Parathyroid adenoma (tissue), 2 donors: ENCODE measurements around the gene NPFFR2.
"Not testable (repeated sequence)": the region's sequence is repeated elsewhere in the genome, so short reads cannot be mapped to it uniquely, and the experiment has no call there.

Experiments
- H2AFZ ChIP-seq: fragments of 300-600 bp; sonication (generic); one replicate; pipeline ENCODE4 v1.7.0; 2017; ENCODE audit warnings: antibody characterized with exemption, mild to moderate bottlenecking
- H3K27ac ChIP-seq: fragments of 300-600 bp; sonication (generic); one replicate; pipeline ENCODE4 v1.7.0; 2017
- H3K27me3 ChIP-seq: fragments of 300-600 bp; sonication (generic); one replicate; pipeline ENCODE4 v1.7.0; 2017; ENCODE audit warnings: low read length; ENCODE audit not compliant: control insufficient read depth, insufficient read depth
- H3K36me3 ChIP-seq: fragments of 300-600 bp; sonication (generic); one replicate; pipeline ENCODE4 v1.7.0; 2017; ENCODE audit warnings: low read length; ENCODE audit not compliant: control insufficient read depth, insufficient read depth
- H3K4me1 ChIP-seq: fragments of 300-600 bp; sonication (generic); one replicate; pipeline ENCODE4 v1.7.0; 2017; ENCODE audit warnings: control low read depth
- H3K4me2 ChIP-seq: fragments of 300-600 bp; sonication (generic); one replicate; pipeline ENCODE4 v1.7.0; 2017; ENCODE audit warnings: low read length
- H3K4me3 ChIP-seq: fragments of 300-600 bp; sonication (generic); one replicate; pipeline ENCODE4 v1.7.0; 2017; ENCODE audit warnings: low read depth, low read length
- H3K79me2 ChIP-seq: fragments of 300-600 bp; sonication (generic); one replicate; pipeline ENCODE4 v1.7.0; 2017; ENCODE audit warnings: control low read depth
- H3K9ac ChIP-seq: fragments of 300-600 bp; sonication (generic); one replicate; pipeline ENCODE4 v1.7.0; 2017; ENCODE audit warnings: mild to moderate bottlenecking
- H3K9me3 ChIP-seq: fragments of 300-600 bp; sonication (generic); one replicate; pipeline ENCODE4 v1.7.0; 2017; ENCODE audit warnings: low read length; ENCODE audit not compliant: control insufficient read depth
- CTCF ChIP-seq: fragments of 300-600 bp; sonication (generic); IDR thresholded peaks from one replicate; pipeline ENCODE4 v1.7.0; 2017; ENCODE audit warnings: antibody characterized with exemption, mild to moderate bottlenecking
- donor health status: primary hyperparathyroidism.

NPFFR2 gene

GRCh38 chr4:72077346-72077745, 45.5 kb downstream of the NPFFR2 start:
- Histone ChIP-seq H3K9ac (no peak overlapping the region), H3K27ac (no peak overlapping the region), H3K27me3 (no peaks in the 10 kb centered on the region), H3K9me3 (no peaks in the 10 kb centered on the region), H2AFZ (no peak overlapping the region), H3K4me1 (no peaks in the 10 kb centered on the region), H3K4me3 (no peak overlapping the region), H3K79me2 (no peaks in the 10 kb centered on the region), H3K36me3 (no peaks in the 10 kb centered on the region), H3K4me2 (no peak overlapping the region)
- no peak for TF ChIP-seq CTCF

GRCh38 chr4:72084587-72085011, 52.8 kb downstream of the NPFFR2 start:
- H3K36me3 ChIP-seq, result no peaks in the 10 kb centered on the region
- no peak overlapping the region for H3K9ac ChIP-seq
- H2AFZ ChIP-seq, result no peak overlapping the region
- no peaks in the 10 kb centered on the region for H3K27me3 ChIP-seq
- no peak overlapping the region for H3K4me2 ChIP-seq
- no peak for TF ChIP-seq CTCF
- H3K9me3 ChIP-seq, result no peaks in the 10 kb centered on the region
- H3K79me2 ChIP-seq, result no peaks in the 10 kb centered on the region
- H3K4me3 ChIP-seq, result no peak overlapping the region
- no peaks in the 10 kb centered on the region for H3K4me1 ChIP-seq
- no peak overlapping the region for H3K27ac ChIP-seq

GRCh38 chr4:72090606-72091005, 58.8 kb downstream of the NPFFR2 start:
- not testable (repeated sequence) for H3K9ac ChIP-seq, H3K36me3 ChIP-seq, H3K9me3 ChIP-seq, H3K4me3 ChIP-seq, H3K27ac ChIP-seq, H2AFZ ChIP-seq, H3K4me1 ChIP-seq, H3K27me3 ChIP-seq, H3K79me2 ChIP-seq, H3K4me2 ChIP-seq

GRCh38 chr4:72094059-72094797, 62.4 kb downstream of the NPFFR2 start:
- Histone ChIP-seq H3K4me1 (no peaks in the 10 kb centered on the region), H3K9ac (no peak overlapping the region), H3K4me2 (no peak overlapping the region), H3K9me3 (no peaks in the 10 kb centered on the region), H3K4me3 (no peak overlapping the region), H2AFZ (no peak overlapping the region), H3K27ac (no peak overlapping the region), H3K79me2 (no peaks in the 10 kb centered on the region), H3K27me3 (no peaks in the 10 kb centered on the region), H3K36me3 (no peaks in the 10 kb centered on the region)
- no peak for TF ChIP-seq CTCF

GRCh38 chr4:72107456-72107855, 75.7 kb downstream of the NPFFR2 start:
- no peak overlapping the region for H3K9ac ChIP-seq
- H3K27me3 ChIP-seq, result no peaks in the 10 kb centered on the region
- H3K27ac ChIP-seq, result no peak overlapping the region
- TF ChIP-seq CTCF, result no peak
- no peaks in the 10 kb centered on the region for H3K36me3 ChIP-seq
- peaks cover 3% of the 10 kb centered on the region for H3K4me1 ChIP-seq
- H3K4me3 ChIP-seq, result no peak overlapping the region
- H2AFZ ChIP-seq, result no peak overlapping the region
- H3K4me2 ChIP-seq, result no peak overlapping the region
- no peaks in the 10 kb centered on the region for H3K9me3 ChIP-seq
- H3K79me2 ChIP-seq, result no peaks in the 10 kb centered on the region
